ENCODE results near the gene EXO1. TPM values are rescaled to one million over a fixed set of nuclear protein-coding genes. Genes with fewer than 3 reads are reported as not detected.
A peak's percentile ranks its signal among the peaks of the same experiment; 100 is the strongest.

The EXO1 gene
- total and polyA plus RNA-seq, 2 experiments from 2014 or later = 3.4 to 3.5 TPM

- H3K27me3 ChIP-seq = no peaks in the 10 kb centered on the region
- no peaks in the 10 kb centered on the region for H3K4me1 ChIP-seq (ENCODE audit: low read depth)
- H3K9me3 ChIP-seq (ENCODE audit: low read depth) = no peaks in the 10 kb centered on the region
- TF ChIP-seq CTCF (IDR thresholded peaks at IDR 0.05; ENCODE audit: low read depth, low read length) = no peak
- DNase-seq (ENCODE audit: low read depth in 1 of 2, low spot score in 1 of 2) = no peak
- no peak overlapping the region for H3K4me3 ChIP-seq
- no peak overlapping the region for H3K27ac ChIP-seq
- H3K36me3 ChIP-seq = peaks cover 3% of the 10 kb centered on the region
These were observed 22.3 kb downstream of the EXO1 start for GRCh38 chr1:241870336-241870735.

GRCh38 chr1:241870746-241871430 lies 22.9 kb downstream of the EXO1 start:
- H3K27me3 ChIP-seq = no peaks in the 10 kb centered on the region
- DNase-seq (ENCODE audit: low read depth in 1 of 2, low spot score in 1 of 2) = no peak

GRCh38 chr1:241881440-241881839 lies 33.4 kb downstream of the EXO1 start:
- H3K4me1 ChIP-seq (ENCODE audit: low read depth) = no peaks in the 10 kb centered on the region
- H3K9me3 ChIP-seq (ENCODE audit: low read depth) = no peaks in the 10 kb centered on the region
- no peak for DNase-seq (ENCODE audit: low read depth in 1 of 2, low spot score in 1 of 2)
- TF ChIP-seq CTCF (IDR thresholded peaks at IDR 0.05; ENCODE audit: low read depth, low read length) = no peak
- H3K27me3 ChIP-seq = no peaks in the 10 kb centered on the region
- H3K27ac ChIP-seq = no peak overlapping the region
- H3K4me3 ChIP-seq = no peak overlapping the region
- no peaks in the 10 kb centered on the region for H3K36me3 ChIP-seq

More at GRCh38 chr1:241870746-241871430, 22.9 kb downstream of the EXO1 start:
- Histone ChIP-seq H3K27ac (no peak overlapping the region), H3K4me1 (ENCODE audit: low read depth) (no peaks in the 10 kb centered on the region), H3K9me3 (ENCODE audit: low read depth) (no peaks in the 10 kb centered on the region), H3K36me3 (peaks cover 3% of the 10 kb centered on the region), H3K4me3 (no peak overlapping the region)
- TF ChIP-seq CTCF (IDR thresholded peaks at IDR 0.05; ENCODE audit: low read depth, low read length) = no peak

- no peak for DNase-seq (ENCODE audit: low read depth in 1 of 2, low spot score in 1 of 2)
These were observed 35.2 kb downstream of the EXO1 start for GRCh38 chr1:241883159-241883558.

DNA sequence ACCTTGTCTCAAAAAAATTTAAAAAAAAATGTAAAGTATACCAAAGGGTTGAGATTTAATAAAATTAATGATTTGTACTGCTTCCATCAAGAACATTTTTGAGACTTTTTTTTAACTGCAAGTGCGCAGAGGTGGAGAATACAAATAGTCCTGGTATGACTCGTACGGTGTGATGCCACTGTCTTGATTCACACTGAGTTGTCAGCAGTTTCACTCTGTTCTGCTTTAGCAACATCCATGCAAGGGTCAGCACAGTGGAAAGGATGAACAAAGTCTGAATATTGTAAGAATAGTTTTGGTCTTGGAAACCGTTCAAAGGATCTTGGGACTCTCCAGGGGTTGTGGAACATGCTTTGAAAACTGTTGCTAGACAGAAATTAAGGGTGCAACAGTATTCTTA lies 40.2 kb downstream of the EXO1 start:
- H3K9me3 ChIP-seq (ENCODE audit: low read depth) = no peaks in the 10 kb centered on the region
- no peaks in the 10 kb centered on the region for H3K4me1 ChIP-seq (ENCODE audit: low read depth)
- H3K27me3 ChIP-seq = no peaks in the 10 kb centered on the region
- TF ChIP-seq CTCF (IDR thresholded peaks at IDR 0.05; ENCODE audit: low read depth, low read length) = no peak
- no peaks in the 10 kb centered on the region for H3K36me3 ChIP-seq
- H3K27ac ChIP-seq = no peak overlapping the region
- no peak overlapping the region for H3K4me3 ChIP-seq
- peak in 1 of 2 donors; percentile 2 for DNase-seq (ENCODE audit: low read depth in 1 of 2, low spot score in 1 of 2)

More at GRCh38 chr1:241883159-241883558, 35.2 kb downstream of the EXO1 start:
- Histone ChIP-seq H3K4me1 (ENCODE audit: low read depth) (no peaks in the 10 kb centered on the region), H3K9me3 (ENCODE audit: low read depth) (no peaks in the 10 kb centered on the region), H3K27me3 (no peaks in the 10 kb centered on the region), H3K4me3 (no peak overlapping the region), H3K27ac (no peak overlapping the region), H3K36me3 (no peaks in the 10 kb centered on the region)
- TF ChIP-seq CTCF (IDR thresholded peaks at IDR 0.05; ENCODE audit: low read depth, low read length) = no peak
